Activated CD4-positive, alpha-beta T cell treated with anti-CD3 and anti-CD28 coated beads, Interleukin-2, Interleukin-4, amounts not matched to agents 100 ng/mL and 50 ng/mL, durations not matched to agents 16 hours and 8 hours (primary cell): Measurements from ENCODE around the gene CMPK2.
"Not testable (repeated sequence)": the region's sequence is repeated elsewhere in the genome, so short reads cannot be mapped to it uniquely, and the experiment has no call there.

Experiments used
- DNase-seq: peaks from one replicate; pipeline ENCODE4 v3.0.0-alpha.2; 2020; ENCODE audit warnings: low spot score

Gene CMPK2

DNA sequence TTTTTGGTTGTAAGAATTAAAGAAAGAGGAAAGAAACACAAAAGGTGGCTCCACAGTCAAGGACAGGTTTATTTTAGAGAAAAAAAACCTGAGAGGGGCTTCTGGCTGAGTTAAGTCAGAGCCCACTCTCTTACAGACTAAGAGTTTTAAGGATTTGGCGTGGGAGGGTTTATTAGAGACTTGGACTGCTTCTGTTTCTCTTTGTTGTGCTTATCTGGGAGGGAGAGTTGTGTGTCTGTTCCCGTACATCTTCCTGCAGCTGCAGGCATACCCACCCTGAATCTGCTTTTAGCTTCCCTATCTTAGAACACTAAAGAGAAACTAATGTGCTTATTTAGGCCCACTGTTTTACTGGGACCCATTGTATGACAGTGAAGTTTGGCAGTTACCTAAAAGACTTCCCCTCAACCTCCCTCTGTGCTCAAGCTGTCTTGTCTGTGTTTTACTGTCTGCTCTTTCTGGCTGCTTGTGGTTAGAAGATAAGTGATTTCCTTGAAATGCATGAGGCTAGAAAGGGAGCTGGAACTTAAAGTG lies 14.6 kb upstream of the CMPK2 start:
- peak; percentile 33 for DNase-seq

DNA sequence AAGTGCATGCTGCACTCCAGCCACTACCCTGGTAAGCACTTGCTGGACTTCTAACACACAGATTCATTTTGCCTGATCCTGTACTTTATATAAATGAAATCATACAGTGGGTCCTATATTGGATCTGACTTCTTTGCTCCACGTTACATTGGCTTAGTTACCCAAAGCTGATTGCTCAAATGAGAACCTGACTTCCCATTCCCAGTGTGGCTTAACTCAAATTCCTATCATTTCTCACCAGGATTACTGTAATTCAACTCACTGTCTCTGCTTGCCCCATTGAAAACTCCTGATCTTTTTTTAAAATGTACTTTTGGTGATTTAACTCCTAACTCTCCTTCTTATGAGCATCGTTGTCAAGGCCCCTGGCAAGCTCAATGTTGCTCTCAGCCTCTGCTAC lies 13.3 kb upstream of the CMPK2 start:
- DNase-seq = no peak

GRCh38 chr2:6878549-6878948 lies 12.8 kb upstream of the CMPK2 start:
- DNase-seq = no peak

GRCh38 chr2:6877402-6878304 lies 11.9 kb upstream of the CMPK2 start, which contains the start of gene RSAD2:
RSAD2 (plus strand) TSS chr2:6877777; CDS start chr2:6877801, 24 bp downstream.
- DNase-seq = peak; percentile 53

GRCh38 chr2:6876309-6876708 lies 10.6 kb upstream of the CMPK2 start:
- no peak for DNase-seq

DNA sequence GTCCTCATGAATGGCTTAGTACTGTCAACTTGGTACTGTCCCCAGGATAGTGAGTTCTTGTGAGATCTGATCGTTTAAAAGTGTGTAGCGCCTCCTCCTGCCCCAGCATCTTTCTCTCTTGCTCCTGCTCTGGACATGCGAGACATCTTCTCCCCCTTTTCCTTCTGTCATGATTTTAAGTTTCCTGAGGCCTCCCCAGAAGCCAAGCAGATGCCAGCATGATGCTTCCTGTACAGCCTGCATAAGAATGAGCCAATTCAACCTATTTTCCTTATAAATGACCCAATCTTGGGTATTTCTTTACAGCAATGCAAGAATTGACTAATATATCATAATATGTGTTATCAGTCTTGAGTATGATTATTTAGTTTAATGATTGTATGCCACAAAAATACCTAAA lies 8.3 kb upstream of the CMPK2 start:
- DNase-seq = no peak

- DNase-seq = no peak
These were observed 6.7 kb upstream of the CMPK2 start for GRCh38 chr2:6872394-6872793.

- no peak for DNase-seq
These were observed 1.3 kb upstream of the CMPK2 start for GRCh38 chr2:6866982-6867381.

DNA sequence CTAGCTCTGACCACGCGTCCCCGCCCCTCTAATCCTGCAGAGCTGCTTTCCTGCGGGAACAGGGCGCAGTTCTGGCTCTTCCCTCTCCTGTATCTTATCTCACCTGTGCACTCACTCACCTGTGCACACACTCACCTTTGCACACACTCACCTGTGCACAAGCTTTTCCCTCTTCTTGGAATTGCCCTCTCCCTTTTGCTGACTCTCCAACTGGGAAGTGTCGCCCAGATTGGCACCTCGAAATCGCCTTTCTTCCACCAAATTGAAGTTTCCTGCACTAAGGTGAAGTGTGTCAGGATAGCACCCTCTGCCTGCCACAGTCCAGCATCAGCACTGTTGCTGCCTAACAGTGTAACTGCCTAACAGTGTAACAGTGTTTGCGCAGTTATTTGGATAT lies 566 bp upstream of the CMPK2 start:
- DNase-seq = peak; percentile 19

DNA sequence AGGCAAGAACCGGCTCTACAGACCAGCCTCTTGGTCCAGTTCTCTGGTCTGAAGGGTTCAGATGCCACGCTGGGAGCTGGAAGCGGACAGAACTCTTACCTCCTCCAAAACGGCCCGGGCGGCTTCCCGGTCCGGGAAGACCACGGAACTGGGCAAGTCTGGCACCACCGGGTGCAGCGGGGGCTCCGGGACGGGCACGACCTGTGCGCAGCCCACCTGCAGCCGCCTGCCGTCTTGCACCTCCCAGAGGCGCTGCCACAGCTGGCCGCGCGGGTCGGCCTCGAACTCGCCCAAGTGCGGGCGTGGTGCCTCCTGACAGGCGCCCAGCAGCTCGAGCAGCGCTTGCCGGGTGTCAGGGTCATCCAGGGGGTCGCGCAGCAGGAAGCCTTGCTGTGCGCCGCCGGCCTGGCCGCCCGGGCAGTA lies 773 bp downstream of the CMPK2 start:
- no peak for DNase-seq

DNA sequence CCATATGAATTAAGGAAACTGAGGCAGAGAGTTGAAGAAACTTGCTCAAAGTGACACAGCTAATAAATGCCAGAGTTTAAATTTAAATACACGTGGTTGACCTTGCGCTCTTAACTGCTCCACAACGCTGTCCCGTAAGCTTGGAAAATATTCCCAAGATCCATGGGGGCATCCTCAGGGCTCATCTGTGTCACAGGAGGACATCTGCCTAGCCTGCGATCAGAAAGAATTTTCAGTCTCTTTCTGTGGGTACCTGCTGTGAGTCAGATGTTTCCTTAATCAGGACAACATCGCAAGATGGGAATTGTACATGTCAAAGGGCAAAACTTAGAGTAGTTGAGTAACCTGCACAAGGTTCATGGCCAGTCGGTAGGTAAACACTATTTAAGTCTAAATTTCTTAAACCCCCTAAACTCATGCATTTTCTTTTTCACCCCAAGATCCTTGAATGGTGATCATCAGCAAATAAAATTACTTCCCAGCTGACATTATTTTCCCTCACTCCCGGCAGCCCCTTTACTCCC lies 1.4 kb downstream of the CMPK2 start:
- no peak for DNase-seq

DNA sequence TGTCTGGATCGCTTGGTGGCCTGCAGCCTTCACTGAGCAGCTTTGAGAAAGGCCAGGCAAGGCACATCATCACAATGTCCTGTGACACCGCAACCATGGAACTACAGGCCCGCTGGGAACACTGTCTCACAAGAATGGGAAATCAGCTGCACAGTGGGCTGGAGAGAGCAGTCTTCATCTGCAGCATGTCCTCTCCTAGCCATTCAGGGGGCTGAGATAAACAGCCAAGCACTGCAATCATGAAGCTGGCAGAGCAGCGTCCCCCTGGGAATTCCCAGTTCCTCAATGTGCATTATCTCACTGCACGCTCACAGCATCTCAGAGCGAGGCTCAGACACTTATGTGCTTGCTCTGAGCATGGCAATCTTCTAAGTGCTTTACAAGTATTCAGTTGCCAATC lies 1.9 kb downstream of the CMPK2 start:
- no peak for DNase-seq

DNA sequence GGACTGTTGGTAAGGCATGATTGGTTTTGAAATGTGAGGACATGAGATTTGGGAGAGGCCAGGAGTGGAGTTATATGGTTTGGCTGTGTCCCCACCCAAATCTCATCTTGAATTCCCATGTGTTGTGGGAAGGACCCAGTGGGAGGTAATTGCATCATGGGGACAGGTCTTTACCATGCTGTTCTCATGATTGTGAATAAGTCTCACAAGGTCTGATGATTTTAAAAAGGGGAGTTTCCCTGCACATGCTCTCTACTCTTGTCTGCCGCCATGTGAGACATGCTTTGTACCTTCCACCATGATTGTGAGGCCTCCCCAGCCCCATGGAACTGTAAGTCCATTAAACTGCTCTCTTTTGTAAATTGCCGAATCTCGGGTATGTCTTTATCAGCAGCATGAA lies 5.4 kb downstream of the CMPK2 start:
- DNase-seq = no peak

DNA sequence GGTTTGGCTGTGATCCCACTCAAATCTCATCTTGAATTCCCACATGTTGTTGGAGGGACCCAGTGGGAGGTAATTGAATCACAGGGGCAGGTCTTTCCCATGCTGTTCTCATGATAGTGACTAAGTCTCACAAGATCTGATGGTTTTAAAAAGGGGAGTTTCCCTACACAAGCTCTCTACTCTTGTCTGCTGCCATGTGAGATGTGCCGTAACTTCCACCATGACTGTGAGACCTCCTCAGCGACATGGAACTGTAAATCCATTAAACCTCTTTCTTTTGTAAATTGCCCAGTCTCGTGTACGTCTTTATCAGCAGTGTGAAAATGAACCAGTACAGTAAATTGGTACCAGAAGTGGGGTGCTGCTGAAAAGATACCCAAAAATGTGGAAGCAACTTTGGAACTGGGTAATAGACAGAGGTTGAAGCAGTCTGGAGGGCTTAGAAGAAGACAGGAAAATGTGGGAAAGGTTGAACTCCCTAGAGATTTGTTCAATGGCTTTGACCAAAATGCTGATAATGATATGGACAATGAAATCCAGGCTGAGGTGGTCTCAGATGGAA lies 7.2 kb downstream of the CMPK2 start:
- not testable (repeated sequence) for DNase-seq

- no peak for DNase-seq
These were observed 9.2 kb downstream of the CMPK2 start for GRCh38 chr2:6856548-6856920.

GRCh38 chr2:6855860-6856547 lies 9.7 kb downstream of the CMPK2 start:
- DNase-seq = no peak

- DNase-seq = no peak
These were observed 11.3 kb downstream of the CMPK2 start for GRCh38 chr2:6854416-6854815.

DNA sequence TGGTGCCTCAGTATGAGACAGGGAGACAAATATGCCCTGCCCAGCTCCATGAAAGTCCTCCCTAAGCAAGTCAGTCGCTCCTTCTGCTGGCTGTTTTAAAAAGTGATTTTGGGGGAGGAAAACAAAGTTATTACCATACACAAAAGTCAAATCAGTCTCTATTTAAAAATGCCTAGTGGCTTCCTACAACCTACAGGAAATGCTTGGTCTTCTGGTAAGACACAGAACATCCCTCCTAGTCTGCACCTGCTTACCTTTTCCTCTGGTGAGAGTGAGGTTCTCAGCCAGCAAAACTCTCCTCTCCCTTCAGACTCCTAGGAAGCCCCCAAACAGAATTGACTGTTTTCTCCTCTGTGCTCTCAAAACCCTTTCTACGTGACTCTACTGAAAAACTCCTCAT lies 13.5 kb downstream of the CMPK2 start:
- DNase-seq = no peak

GRCh38 chr2:6846967-6847681 lies 18.6 kb downstream of the CMPK2 start:
- DNase-seq = no peak

DNA sequence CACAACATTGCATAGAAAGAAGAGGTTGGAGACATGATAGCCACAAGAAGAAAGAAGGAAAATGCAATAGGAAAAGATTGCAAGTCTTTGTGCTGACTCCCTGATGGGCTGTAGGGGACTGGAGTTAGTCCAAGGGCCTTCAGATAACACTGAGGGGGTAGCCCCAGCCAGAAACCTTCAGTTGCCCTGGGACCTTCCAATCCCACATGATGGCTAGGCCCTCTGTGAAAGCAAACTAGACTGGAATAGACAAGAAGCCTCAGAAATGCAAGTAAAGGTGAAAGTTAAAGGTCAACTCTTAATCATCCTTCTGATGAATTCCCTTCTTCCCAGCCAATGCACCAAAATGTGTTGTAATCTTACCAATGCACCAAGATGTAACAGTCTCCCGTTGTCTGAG lies 19.2 kb downstream of the CMPK2 start:
- no peak for DNase-seq

GRCh38 chr2:6845903-6846302 lies 19.8 kb downstream of the CMPK2 start:
- no peak for DNase-seq

GRCh38 chr2:6845312-6845711 lies 20.4 kb downstream of the CMPK2 start:
- DNase-seq = no peak
